Stimulated activated CD4-positive, alpha-beta T cell treated with anti-CD3 and anti-CD28 coated beads, Interleukin-2, amount 100 ng/mL, for 24 hours (primary cell): Measurements from ENCODE around the gene PIEZO2.

Experiments
- DNase-seq, 2 donors: peaks; one replicate each; pipeline ENCODE4 v3.0.0-alpha.2; 2020

PIEZO2 gene

DNA sequence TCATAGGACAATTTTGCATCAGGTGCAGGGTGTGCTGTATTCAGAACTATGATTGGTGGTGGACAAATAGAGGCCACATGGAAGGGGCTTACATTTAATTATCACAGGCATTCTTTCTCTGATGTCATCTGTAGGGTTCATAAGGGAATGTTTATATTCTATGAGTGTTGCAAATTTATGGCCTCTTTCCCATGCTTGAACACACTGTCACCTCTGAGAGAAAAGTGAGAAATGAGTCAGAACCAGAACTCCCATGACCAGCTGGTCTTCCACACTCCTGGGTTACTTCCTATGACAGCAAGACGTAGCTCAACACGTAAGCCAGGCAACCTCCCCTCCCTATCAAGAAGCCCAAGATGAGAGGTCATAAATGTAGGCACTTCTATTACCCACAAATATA lies 310.8 kb downstream of the PIEZO2 start:
- no peak for DNase-seq

GRCh38 chr18:10834128-10834815 lies 315.1 kb downstream of the PIEZO2 start:
- no peak for DNase-seq

GRCh38 chr18:10833656-10834055 lies 315.7 kb downstream of the PIEZO2 start:
- no peak for DNase-seq

- DNase-seq, result no peak
Measured at GRCh38 chr18:10826400-10826799, 323.0 kb downstream of the PIEZO2 start.

GRCh38 chr18:10822456-10822855 lies 326.9 kb downstream of the PIEZO2 start:
- DNase-seq, result no peak

GRCh38 chr18:10820681-10821080 lies 328.7 kb downstream of the PIEZO2 start:
- DNase-seq, result no peak

- DNase-seq, result no peak
Measured at GRCh38 chr18:10814336-10814735, 335.0 kb downstream of the PIEZO2 start.

DNA sequence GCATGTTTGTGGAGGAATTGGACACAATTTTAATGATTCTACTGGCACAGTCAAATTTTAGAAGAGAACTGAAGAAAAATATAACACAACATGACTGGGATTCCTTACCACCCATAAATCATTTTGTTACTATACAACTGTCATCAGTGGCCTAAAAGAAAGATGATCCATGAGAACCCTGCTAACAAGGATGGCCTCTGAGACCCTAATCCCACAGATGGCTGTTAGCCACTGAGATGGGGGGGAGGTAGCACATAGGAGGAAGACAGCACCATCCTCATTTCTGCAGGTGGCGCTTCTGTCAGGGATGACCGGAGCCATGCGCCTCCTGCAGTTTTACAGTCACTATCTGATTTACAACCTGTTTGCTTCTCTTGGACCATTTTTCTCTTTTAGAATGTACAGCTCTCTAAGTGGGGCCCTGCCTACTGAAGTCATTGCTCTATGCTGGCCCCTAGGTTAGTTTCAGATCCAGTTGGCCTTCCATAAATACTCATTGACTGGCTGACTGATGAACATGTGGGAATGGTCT lies 343.7 kb downstream of the PIEZO2 start:
- DNase-seq, result no peak

- DNase-seq, result no peak
Measured at GRCh38 chr18:10804126-10804525, 345.2 kb downstream of the PIEZO2 start.

GRCh38 chr18:10798727-10799550 lies 350.4 kb downstream of the PIEZO2 start:
- DNase-seq, result no peak

GRCh38 chr18:10797896-10798295 lies 351.5 kb downstream of the PIEZO2 start:
- DNase-seq, result no peak

- no peak for DNase-seq
Measured at GRCh38 chr18:10794771-10795170, 354.6 kb downstream of the PIEZO2 start.

GRCh38 chr18:10793730-10794370 lies 355.5 kb downstream of the PIEZO2 start:
- DNase-seq, result no peak

- DNase-seq, result no peak
Measured at GRCh38 chr18:10792181-10792580, 357.2 kb downstream of the PIEZO2 start.

DNA sequence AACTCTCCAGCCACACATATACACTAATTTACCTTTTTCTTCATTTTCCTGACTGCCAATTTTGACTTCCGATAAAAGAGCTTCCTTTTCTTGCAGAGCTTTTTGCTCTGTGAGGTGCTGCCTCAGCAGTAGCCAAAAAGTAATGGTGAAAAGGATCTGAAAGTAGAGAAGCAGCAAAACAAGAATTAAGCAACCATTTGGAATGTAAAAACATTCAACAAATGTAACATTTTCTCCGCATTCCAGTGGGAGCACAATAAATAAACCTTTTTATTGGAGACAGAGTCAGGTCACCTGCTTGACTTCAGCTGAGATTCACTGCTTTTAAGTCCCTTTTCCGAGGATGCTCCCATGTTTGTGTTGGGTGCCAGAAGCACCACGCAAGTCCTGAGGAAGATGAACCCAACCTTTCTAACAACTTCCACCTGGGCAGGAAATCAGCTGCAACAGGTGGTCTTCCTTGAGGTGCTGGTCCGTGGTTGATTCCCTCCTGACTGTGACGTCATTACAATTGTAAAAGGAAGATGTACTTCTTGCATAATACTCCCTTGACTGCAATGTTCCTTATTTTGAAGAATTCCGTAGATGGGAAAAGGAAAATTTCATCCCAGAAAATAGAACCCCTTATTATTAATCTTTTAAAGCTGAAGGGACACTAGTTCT lies 358.1 kb downstream of the PIEZO2 start:
- no peak for DNase-seq

- no peak for DNase-seq
Measured at GRCh38 chr18:10789180-10789579, 360.2 kb downstream of the PIEZO2 start.

DNA sequence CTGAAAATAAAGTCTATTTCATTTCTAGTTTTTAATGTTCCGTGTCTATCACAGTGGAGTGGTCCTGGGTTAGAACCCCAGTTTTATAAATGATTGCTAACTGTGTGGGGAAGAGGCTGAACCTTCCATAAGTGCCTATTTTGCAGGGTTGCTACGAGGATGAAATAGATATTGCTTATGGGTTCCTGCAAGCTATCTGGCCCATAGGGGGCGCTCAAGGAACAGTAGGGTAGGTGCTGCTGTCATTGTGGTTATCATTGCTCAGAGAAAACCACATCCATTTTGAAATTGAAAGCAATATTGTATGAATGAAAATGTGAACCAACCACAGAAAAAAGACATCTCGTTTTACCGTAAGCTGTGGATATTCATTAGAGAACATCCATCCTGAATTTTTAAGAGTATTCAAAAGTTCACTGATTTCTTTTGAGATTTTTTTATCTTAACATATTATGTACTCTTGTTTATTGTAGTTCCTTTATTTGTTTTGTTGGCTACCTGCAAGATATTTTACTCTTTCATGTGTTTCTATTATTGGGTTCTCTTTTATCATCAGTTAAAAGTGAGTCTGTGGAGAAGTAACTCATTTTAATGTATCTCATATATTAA lies 362.0 kb downstream of the PIEZO2 start:
- peak; percentile 92 for DNase-seq

GRCh38 chr18:10785798-10786197 lies 363.6 kb downstream of the PIEZO2 start:
- no peak for DNase-seq

DNA sequence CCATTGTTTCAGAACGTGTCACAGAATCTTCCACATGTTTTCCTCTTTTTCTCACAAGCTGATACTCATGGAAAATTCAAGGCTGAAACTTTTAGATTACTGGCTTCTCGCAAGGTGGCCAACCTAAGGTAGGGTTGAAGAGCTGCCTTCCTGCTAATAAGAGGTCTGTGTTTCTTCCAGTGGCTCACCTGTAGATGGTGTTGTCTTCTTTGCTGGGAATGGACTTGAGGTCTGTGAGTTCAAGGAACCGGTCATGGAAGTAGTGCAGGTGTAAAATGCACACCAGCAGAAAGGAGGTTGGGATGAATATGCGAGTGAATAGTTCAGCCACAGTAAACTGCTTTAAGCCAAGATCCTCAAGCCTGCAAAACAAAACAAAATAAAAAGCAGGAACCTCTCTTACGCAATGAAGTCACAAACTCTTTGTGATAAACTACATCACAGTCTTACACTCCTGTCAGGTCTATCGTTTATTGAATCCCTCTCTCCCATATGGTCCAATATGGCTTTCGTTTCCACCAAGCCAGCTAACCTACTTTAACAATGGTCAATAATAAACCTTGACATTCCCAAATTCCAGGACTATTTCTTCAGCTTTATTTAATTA lies 364.7 kb downstream of the PIEZO2 start:
- no peak for DNase-seq

GRCh38 chr18:10783941-10784340 lies 365.4 kb downstream of the PIEZO2 start:
- DNase-seq, result no peak

GRCh38 chr18:10776493-10776892 lies 372.9 kb downstream of the PIEZO2 start:
- DNase-seq, result no peak

DNA sequence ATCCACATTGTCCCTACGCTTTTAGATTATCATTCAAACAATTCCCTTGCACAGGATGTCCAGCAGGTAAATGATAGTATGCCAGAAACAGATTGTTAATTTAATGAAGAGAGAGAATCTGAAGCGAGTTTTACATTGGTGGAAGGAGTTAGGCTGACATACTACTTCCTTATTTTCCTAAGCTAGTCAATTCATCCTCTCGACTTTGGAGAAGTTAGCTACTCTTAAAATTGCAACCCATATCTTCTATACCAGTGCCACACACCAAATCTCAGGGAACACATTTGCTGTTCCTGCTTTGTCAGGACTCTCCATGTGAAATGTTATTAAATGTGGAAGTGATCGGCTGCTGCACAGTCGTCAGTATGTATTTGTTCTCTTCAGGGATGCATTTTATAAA lies 374.3 kb downstream of the PIEZO2 start:
- DNase-seq, result no peak
